ENCODE data around the gene ZNF143. TPM values are rescaled to one million over a fixed set of nuclear protein-coding genes. Genes with fewer than 3 reads are reported as not detected.
"Not testable (repeated sequence)": the region's sequence is repeated elsewhere in the genome, so short reads cannot be mapped to it uniquely, and the experiment has no call there.

The ZNF143 gene
- total and polyA plus RNA-seq, 5 donors from 2014 or later, result 32.4 to 45.6 (median 36.4) TPM

DNA sequence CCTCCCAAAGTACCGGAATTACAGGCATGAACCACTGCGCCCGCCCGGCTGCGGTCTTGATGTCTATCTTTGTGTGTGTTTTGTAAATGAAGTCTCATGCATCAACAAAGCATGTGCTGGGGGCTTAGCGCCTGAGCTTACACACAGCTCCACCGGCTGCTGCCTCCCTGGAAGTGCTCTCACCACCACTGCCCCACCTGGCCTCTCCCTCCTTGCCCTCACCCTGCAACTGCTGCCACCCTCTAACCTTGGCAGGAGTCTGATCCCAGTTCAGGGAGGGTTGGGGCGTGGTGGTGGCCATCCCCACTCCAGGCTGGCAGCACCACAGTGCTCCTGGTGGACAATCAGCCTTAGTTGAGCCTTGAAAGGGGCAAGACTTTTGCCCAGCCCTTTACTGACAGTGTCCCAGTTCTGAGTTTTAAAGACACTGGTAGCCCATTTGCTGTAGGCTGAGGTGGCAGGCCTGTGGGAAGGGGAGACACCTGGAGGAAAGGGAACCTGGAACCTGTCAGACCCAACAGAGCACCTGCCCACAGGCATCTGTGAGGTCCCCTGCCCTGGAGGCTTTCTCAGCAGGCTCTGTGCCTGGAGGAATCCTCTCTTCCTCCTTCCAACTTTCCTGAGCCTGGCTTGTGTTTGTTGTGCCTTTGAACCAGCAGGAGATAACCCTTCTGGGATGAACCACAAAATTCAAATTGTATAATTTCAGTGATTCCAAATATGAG is 70.3 kb downstream of the ZNF143 start:
- DNase-seq, result no peak
- Mint-ChIP-seq H3K9me3 (no peaks in the 10 kb centered on the region), H3K4me1 (peaks cover 0 to 2% (median 0%) of the 10 kb centered on the region in 4 donors), H3K27ac (no peak overlapping the region), H3K36me3 (peaks cover 14% of the 10 kb centered on the region), H3K27me3 (no peaks in the 10 kb centered on the region), H3K4me3 (no peak overlapping the region)
- no peak overlapping the region for H3K4me3 ChIP-seq (ENCODE audit: low read depth, low read length)
- ATAC-seq (ENCODE audit: low read depth in 2 of 2), result no peak
- no peak overlapping the region for H3K27ac ChIP-seq (ENCODE audit: insufficient read depth, low read length, poor library complexity, severe bottlenecking)
- H3K27me3 ChIP-seq (ENCODE audit: control insufficient read depth, insufficient read depth, low read length), result no peaks in the 10 kb centered on the region
- H3K9me3 ChIP-seq (ENCODE audit: control insufficient read depth in 2 of 2, low read length in 2 of 2), result no peaks in the 10 kb centered on the region
- peaks cover 21% of the 10 kb centered on the region for H3K36me3 ChIP-seq (ENCODE audit: control insufficient read depth, insufficient read depth, low read length)
- peaks cover 6% of the 10 kb centered on the region for H3K4me1 ChIP-seq (ENCODE audit: control insufficient read depth, insufficient read depth, low read length, poor library complexity, severe bottlenecking)

DNA sequence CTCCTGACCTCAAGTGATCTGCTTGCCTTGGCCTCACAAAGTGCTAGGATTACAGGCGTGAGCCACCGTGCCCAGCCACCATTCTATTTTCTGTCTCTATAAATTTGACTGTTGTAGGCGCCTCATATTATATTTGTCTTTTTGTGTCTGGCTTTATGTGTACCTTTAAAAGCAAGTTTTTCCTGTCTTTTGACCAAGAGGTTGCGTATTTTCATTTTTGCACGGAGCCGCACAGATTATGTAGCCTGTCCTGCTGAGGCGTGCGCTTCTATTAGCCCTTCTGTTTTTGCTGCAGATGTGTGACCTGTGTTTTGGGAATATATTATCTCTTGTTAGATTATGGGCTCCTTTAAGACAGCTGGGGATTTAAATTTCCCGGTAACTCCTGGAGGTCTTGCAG is 72.2 kb downstream of the ZNF143 start:
- Mint-ChIP-seq H3K4me1 (peaks cover 0 to 2% (median 0%) of the 10 kb centered on the region in 4 donors), H3K9me3 (no peaks in the 10 kb centered on the region), H3K27ac (no peak overlapping the region), H3K36me3 (peaks cover 4% of the 10 kb centered on the region), H3K4me3 (no peak overlapping the region), H3K27me3 (no peaks in the 10 kb centered on the region)
- Histone ChIP-seq H3K27me3 (ENCODE audit: control insufficient read depth, insufficient read depth, low read length) (no peaks in the 10 kb centered on the region), H3K9me3 (ENCODE audit: control insufficient read depth in 2 of 2, low read length in 2 of 2) (no peaks in the 10 kb centered on the region), H3K36me3 (ENCODE audit: control insufficient read depth, insufficient read depth, low read length) (peaks cover 7% of the 10 kb centered on the region), H3K4me1 (ENCODE audit: control insufficient read depth, insufficient read depth, low read length, poor library complexity, severe bottlenecking) (peaks cover 6% of the 10 kb centered on the region), H3K4me3 (ENCODE audit: low read depth, low read length) (no peak overlapping the region), H3K27ac (ENCODE audit: insufficient read depth, low read length, poor library complexity, severe bottlenecking) (no peak overlapping the region)
- ATAC-seq (ENCODE audit: low read depth in 2 of 2), result no peak
- DNase-seq, result no peak

DNA sequence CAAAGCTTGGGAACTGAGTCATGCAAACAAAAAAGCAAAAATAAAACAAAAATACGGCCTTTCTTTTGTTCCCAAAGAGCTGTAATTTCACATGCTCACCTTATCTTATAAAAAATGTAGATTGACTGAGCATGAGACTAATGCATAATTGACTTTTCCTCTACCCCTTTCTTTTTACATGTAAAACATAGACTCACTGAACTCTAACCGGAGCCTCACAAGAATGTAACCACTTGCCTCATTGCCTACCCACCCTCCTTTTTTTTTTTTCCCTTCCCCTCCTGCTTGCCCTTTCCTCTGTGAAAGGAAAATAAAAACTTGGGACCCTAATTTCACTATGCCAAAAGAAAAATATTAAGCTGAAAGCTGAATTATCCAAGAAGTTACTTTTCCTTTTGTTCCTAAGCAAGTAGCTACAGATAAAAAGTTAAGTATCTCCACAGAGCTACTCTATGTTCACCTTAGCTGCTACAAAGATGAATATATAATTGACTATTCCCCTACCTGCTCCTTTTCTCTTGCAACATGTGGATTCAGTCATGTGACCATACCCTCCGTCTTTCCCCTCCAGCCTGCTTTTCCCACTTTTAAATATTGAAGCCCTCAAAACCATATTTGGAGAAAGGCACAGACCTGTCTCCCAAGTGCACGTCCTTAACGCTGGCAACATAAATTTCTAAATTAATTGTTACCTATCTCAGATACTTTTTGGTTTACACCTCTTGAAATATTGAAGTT is 73.1 kb downstream of the ZNF143 start:
- no peaks in the 10 kb centered on the region for H3K27me3 Mint-ChIP-seq
- Histone ChIP-seq H3K9me3 (ENCODE audit: control insufficient read depth in 2 of 2, low read length in 2 of 2) (no peaks in the 10 kb centered on the region), H3K36me3 (ENCODE audit: control insufficient read depth, insufficient read depth, low read length) (peaks cover 2% of the 10 kb centered on the region), H3K4me1 (ENCODE audit: control insufficient read depth, insufficient read depth, low read length, poor library complexity, severe bottlenecking) (peaks cover 6% of the 10 kb centered on the region), H3K27ac (ENCODE audit: insufficient read depth, low read length, poor library complexity, severe bottlenecking) (no peak overlapping the region), H3K4me3 (ENCODE audit: low read depth, low read length) (no peak overlapping the region), H3K27me3 (ENCODE audit: control insufficient read depth, insufficient read depth, low read length) (no peaks in the 10 kb centered on the region)
- no peaks in the 10 kb centered on the region for H3K9me3 Mint-ChIP-seq
- H3K4me3 Mint-ChIP-seq, result no peak overlapping the region
- peaks cover 0 to 2% (median 0%) of the 10 kb centered on the region in 4 donors for H3K4me1 Mint-ChIP-seq
- no peak overlapping the region for H3K27ac Mint-ChIP-seq
- H3K36me3 Mint-ChIP-seq, result peaks cover 4% of the 10 kb centered on the region
- DNase-seq (no peak), ATAC-seq (ENCODE audit: low read depth in 2 of 2) (no peak)

DNA sequence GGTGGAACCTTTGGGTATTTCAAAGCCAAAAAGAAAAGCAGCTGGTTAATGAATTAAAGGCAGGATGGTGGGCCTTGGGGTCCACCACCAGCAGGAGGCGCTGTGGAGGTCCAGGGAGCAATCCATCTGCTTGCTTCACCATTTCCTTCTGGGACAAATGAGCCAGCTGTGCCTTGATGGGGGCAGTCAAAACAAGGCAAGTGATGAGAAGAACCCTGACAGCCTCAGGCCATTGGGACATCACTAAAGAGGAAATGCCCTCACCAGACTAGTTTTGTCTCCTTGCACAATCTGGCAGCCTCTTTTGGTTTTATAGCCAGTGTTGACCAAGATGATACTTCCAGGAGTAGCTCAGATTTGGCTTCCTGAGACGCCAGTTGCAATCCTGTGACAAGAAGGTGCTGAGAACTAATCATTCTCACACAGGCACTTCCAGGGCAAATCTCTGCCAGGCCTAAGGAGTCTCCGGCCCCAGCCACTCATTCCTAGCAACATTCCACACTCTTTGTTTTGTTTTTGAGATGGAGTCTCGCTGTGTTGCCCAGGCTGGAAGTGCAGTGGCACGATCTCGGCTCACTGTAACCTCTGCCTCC is 74.5 kb downstream of the ZNF143 start:
- no peaks in the 10 kb centered on the region for H3K27me3 ChIP-seq (ENCODE audit: control insufficient read depth, insufficient read depth, low read length)
- no peaks in the 10 kb centered on the region for H3K4me1 Mint-ChIP-seq
- H3K9me3 Mint-ChIP-seq, result no peaks in the 10 kb centered on the region
- H3K36me3 Mint-ChIP-seq, result peaks cover 7% of the 10 kb centered on the region
- no peak overlapping the region for H3K27ac ChIP-seq (ENCODE audit: insufficient read depth, low read length, poor library complexity, severe bottlenecking)
- ATAC-seq (ENCODE audit: low read depth in 2 of 2), result peak; percentile 53 to 70
- peak; percentile 60 to 76 (median 66) for DNase-seq
- H3K36me3 ChIP-seq (ENCODE audit: control insufficient read depth, insufficient read depth, low read length), result no peaks in the 10 kb centered on the region
- H3K4me3 Mint-ChIP-seq, result no peak overlapping the region
- no peaks in the 10 kb centered on the region for H3K9me3 ChIP-seq (ENCODE audit: control insufficient read depth in 2 of 2, low read length in 2 of 2)
- no peak overlapping the region for H3K4me3 ChIP-seq (ENCODE audit: low read depth, low read length)
- H3K27ac Mint-ChIP-seq, result no peak overlapping the region
- H3K27me3 Mint-ChIP-seq, result peaks cover 4% of the 10 kb centered on the region
- no peaks in the 10 kb centered on the region for H3K4me1 ChIP-seq (ENCODE audit: control insufficient read depth, insufficient read depth, low read length, poor library complexity, severe bottlenecking)

DNA sequence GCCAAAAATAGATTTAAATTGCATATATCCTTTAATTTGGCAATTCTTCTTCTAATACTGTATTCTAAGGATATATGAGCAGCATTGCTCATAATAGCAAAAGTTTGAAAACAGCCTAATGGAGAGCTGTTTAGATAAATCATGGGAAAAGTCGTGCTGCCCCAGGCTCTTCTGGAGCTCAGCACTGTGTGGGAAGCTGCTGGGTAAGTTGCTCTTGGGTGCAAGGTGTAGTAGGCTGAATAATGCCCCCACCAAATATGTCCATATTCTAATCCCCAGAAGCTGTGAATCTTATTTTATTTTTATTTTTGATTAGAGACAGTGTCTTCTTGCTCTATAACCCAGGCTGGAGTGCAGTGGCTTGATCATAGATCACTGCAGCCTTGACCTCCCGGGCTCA is 77.7 kb downstream of the ZNF143 start:
- ATAC-seq (ENCODE audit: low read depth in 2 of 2), result no peak
- H3K27me3 ChIP-seq (ENCODE audit: control insufficient read depth, insufficient read depth, low read length), result no peaks in the 10 kb centered on the region
- Mint-ChIP-seq H3K9me3 (no peaks in the 10 kb centered on the region), H3K27ac (no peak overlapping the region), H3K36me3 (peaks cover 7% of the 10 kb centered on the region), H3K4me1 (no peaks in the 10 kb centered on the region), H3K27me3 (peaks cover 4% of the 10 kb centered on the region), H3K4me3 (no peak overlapping the region)
- no peak overlapping the region for H3K4me3 ChIP-seq (ENCODE audit: low read depth, low read length)
- H3K4me1 ChIP-seq (ENCODE audit: control insufficient read depth, insufficient read depth, low read length, poor library complexity, severe bottlenecking), result no peaks in the 10 kb centered on the region
- DNase-seq, result no peak
- no peaks in the 10 kb centered on the region for H3K36me3 ChIP-seq (ENCODE audit: control insufficient read depth, insufficient read depth, low read length)
- H3K27ac ChIP-seq (ENCODE audit: insufficient read depth, low read length, poor library complexity, severe bottlenecking), result no peak overlapping the region
- H3K9me3 ChIP-seq (ENCODE audit: control insufficient read depth in 2 of 2, low read length in 2 of 2), result no peaks in the 10 kb centered on the region

DNA sequence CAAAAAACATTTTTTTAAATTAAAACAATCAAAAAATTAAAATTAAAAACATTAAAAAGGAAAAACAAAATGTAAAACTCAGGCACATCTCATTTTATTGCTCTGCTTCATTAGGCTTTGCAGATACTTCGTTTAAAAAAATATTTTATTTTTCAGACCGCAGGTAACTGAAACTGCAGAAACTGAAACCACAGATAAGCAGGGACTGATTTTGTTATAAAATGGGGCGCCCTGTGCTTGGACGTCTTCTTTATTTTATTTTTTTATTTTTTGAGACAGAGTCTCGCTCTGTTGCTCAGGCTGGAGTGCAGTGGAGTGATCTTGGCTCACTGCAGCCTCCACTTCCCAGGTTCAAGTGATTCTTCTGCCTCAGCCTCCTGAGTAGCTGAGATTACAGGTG is 88.4 kb downstream of the ZNF143 start:
- H3K9me3 Mint-ChIP-seq; H3K27ac ChIP-seq (ENCODE audit: insufficient read depth, low read length, poor library complexity, severe bottlenecking); H3K27me3 Mint-ChIP-seq; DNase-seq; H3K27me3 ChIP-seq (ENCODE audit: control insufficient read depth, insufficient read depth, low read length); ATAC-seq (ENCODE audit: low read depth in 2 of 2); H3K9me3 ChIP-seq (ENCODE audit: control insufficient read depth in 2 of 2, low read length in 2 of 2); H3K36me3 ChIP-seq (ENCODE audit: control insufficient read depth, insufficient read depth, low read length); H3K4me1 ChIP-seq (ENCODE audit: control insufficient read depth, insufficient read depth, low read length, poor library complexity, severe bottlenecking): not testable (repeated sequence)
- H3K4me3 Mint-ChIP-seq, result peak overlapping the region in 1 of 4 donors; percentile 5
- peaks cover 5 to 15% (median 12%) of the 10 kb centered on the region in 4 donors for H3K4me1 Mint-ChIP-seq
- peak overlapping the region; percentile 21 for H3K4me3 ChIP-seq (ENCODE audit: low read depth, low read length)
- peaks cover 11% of the 10 kb centered on the region for H3K36me3 Mint-ChIP-seq
- peak overlapping the region in 1 of 3 donors; percentile 10 for H3K27ac Mint-ChIP-seq

DNA sequence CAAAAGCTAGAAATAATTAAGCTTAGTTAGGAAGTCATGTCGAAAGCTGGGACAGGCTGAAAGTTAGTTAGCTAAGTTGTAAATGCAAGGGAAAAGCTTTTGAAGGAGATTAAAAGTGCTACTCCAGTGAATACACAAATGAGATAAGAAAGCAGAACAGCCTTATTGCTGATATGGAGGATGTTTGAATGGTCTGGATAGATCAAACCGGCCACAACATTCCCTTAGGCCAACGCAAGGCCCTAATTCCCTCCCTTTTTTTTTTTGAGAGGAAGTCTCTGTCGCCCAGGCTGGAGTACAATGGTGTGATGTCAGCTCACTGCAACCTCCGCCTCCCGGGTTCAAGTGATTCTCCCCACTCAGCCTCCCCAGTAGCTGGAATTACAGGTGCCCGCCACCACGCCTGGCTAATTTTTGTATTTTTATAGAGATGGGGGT is 89.4 kb downstream of the ZNF143 start:
- Mint-ChIP-seq H3K36me3 (peaks cover 4% of the 10 kb centered on the region), H3K27ac (peak overlapping the region in 1 of 3 donors; percentile 10), H3K9me3 (no peaks in the 10 kb centered on the region), H3K27me3 (no peaks in the 10 kb centered on the region), H3K4me1 (peaks cover 5 to 15% (median 12%) of the 10 kb centered on the region in 4 donors), H3K4me3 (no peak overlapping the region)
- Histone ChIP-seq H3K9me3 (ENCODE audit: control insufficient read depth in 2 of 2, low read length in 2 of 2) (no peaks in the 10 kb centered on the region), H3K27me3 (ENCODE audit: control insufficient read depth, insufficient read depth, low read length) (no peaks in the 10 kb centered on the region), H3K4me3 (ENCODE audit: low read depth, low read length) (no peak overlapping the region), H3K36me3 (ENCODE audit: control insufficient read depth, insufficient read depth, low read length) (no peaks in the 10 kb centered on the region), H3K4me1 (ENCODE audit: control insufficient read depth, insufficient read depth, low read length, poor library complexity, severe bottlenecking) (no peaks in the 10 kb centered on the region), H3K27ac (ENCODE audit: insufficient read depth, low read length, poor library complexity, severe bottlenecking) (no peak overlapping the region)
- ATAC-seq (ENCODE audit: low read depth in 2 of 2) (no peak), DNase-seq (no peak)

Measured in CD4-positive, CD25-positive, alpha-beta regulatory T cell (primary cell).